D721Med (cell line): ENCODE measurements around the gene CEACAM3.
"Not testable (repeated sequence)": the region's sequence is repeated elsewhere in the genome, so short reads cannot be mapped to it uniquely, and the experiment has no call there.

Experiments used
- DNase-seq: peaks from one replicate; pipeline ENCODE4 v3.0.0; 2011; ENCODE audit warnings: low spot score; ENCODE audit not compliant: insufficient read length
- FAIRE-seq: peaks from 2 replicates; lab custom pipeline; 2011; peaks lifted over from hg19 to GRCh38; lab: Jason Lieb, UNC
- TF ChIP-seq, protein P1 (sequence below): IDR thresholded peaks from 2 replicates; pipeline ENCODE4 v1.5.1; 2012; ENCODE audit warnings: mild to moderate bottlenecking, control low read depth; ENCODE audit not compliant: insufficient read depth; ENCODE audit errors: missing control alignments

CEACAM3 gene

DNA sequence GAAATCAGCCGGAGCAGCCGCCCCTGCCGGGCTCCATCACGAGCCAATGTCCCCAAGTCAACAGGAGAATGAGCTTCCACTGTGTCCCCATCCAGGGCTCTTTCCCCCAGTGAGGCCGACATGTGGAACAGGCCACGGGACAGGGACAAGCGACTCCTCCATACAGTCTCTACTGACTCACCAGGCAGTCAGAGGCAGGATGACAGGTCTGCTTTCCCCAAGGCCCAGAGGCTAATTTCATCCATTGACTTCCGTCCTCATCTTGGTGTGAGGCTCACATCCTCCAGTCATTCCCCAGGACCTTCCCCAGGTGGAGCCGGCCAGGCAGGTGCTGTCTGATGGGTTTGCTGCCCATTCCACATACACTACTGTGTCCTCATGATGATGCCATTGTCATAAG, 37.5 kb upstream of the CEACAM3 start:
- DNase-seq, result no peak
- FAIRE-seq, result no peak

DNA sequence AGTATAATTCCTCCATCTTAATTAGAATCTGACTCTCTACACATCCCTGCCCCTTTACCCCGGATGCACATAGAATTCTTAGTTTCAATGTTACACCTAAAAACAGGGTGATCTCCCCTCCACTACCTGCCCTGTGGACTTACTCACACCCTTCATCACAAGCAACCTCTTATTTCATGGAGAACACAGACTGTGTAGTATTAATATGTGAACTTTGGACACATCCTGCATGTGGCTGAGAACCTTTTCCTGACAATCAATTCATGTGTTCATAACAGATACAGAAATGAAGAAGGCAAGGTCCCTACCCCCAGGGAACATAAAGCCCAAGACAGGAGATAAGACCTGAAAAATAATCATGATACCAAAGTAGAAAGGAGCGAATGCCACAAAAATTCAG, 29.3 kb upstream of the CEACAM3 start:
- FAIRE-seq, result no peak
- TF ChIP-seq, protein P1, sequence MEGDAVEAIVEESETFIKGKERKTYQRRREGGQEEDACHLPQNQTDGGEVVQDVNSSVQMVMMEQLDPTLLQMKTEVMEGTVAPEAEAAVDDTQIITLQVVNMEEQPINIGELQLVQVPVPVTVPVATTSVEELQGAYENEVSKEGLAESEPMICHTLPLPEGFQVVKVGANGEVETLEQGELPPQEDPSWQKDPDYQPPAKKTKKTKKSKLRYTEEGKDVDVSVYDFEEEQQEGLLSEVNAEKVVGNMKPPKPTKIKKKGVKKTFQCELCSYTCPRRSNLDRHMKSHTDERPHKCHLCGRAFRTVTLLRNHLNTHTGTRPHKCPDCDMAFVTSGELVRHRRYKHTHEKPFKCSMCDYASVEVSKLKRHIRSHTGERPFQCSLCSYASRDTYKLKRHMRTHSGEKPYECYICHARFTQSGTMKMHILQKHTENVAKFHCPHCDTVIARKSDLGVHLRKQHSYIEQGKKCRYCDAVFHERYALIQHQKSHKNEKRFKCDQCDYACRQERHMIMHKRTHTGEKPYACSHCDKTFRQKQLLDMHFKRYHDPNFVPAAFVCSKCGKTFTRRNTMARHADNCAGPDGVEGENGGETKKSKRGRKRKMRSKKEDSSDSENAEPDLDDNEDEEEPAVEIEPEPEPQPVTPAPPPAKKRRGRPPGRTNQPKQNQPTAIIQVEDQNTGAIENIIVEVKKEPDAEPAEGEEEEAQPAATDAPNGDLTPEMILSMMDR, result no peak
- no peak for DNase-seq

More for the DNA sequence above, 37.5 kb upstream of the CEACAM3 start:
- TF ChIP-seq, protein P1, result no peak

DNA sequence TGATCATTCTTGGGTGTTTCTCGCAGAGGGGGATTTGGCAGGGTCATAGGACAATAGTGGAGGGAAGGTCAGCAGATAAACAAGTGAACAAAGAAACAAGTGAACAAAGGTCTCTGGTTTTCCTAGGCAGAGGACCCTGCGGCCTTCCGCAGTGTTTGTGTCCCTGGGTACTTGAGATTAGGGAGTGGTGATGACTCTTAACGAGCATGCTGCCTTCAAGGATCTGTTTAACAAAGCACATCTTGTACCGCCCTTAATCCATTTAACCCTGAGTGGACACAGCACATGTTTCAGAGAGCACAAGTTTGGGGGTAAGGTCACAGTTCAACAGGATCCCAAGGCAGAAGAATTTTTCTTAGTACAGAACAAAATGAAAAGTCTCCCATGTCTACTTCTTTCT, 28.3 kb upstream of the CEACAM3 start:
- not testable (repeated sequence) for FAIRE-seq, DNase-seq

DNA sequence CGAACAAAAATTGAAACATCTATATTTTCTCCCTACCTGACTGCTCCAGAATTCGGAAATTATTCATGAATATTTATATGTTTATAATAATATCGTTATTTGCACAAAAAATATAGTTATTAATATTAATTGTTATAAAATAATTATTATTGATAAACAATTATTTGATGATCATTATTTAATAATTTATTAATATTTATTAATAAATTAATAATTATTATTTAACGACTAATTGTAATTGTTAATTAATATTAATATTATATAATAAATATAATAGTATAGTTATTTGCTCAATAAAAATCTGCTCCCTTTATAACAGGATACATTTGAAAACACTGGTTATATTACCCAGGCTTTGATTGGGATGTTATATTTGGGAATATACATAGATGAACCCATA, 26.8 kb upstream of the CEACAM3 start:
- FAIRE-seq, result no peak
- TF ChIP-seq, protein P1, result no peak
- DNase-seq, result no peak

DNA sequence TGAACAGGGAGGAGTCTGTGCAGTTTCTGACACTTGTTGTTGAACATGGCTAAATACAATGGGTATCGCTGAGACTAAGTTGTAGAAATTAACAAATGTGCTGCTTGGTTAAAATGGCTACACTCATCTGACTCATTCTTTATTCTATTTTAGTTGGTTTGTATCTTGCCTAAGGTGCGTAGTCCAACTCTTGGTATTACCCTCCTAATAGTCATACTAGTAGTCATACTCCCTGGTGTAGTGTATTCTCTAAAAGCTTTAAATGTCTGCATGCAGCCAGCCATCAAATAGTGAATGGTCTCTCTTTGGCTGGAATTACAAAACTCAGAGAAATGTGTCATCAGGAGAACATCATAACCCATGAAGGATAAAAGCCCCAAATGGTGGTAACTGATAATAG, 25.0 kb upstream of the CEACAM3 start:
- no peak for FAIRE-seq
- TF ChIP-seq, protein P1, result no peak
- DNase-seq, result no peak

DNA sequence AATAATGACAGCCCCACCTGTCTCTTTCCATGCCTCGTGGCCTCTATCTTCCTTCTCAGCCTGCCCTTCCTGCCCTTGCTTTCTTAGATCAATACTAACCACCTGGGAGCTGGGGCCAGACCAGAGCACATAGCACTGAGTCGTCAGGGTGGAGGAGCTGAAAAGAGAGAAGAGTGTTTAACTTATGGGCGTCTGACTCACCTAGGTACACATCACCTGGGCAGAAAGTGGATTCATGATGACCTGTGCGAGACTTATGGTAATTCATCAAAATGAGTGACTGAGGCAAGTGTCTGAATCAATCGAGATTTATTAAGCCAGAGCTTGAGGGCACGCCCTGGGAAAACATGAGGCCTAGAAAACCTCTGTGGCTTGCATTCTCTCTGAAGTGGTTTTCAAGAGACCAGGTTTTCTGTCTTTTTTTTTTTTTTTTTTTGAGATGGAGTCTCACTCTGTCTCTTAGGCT, 21.8 kb upstream of the CEACAM3 start:
- DNase-seq (no peak), FAIRE-seq (no peak)
- TF ChIP-seq, protein P1, result no peak

DNA sequence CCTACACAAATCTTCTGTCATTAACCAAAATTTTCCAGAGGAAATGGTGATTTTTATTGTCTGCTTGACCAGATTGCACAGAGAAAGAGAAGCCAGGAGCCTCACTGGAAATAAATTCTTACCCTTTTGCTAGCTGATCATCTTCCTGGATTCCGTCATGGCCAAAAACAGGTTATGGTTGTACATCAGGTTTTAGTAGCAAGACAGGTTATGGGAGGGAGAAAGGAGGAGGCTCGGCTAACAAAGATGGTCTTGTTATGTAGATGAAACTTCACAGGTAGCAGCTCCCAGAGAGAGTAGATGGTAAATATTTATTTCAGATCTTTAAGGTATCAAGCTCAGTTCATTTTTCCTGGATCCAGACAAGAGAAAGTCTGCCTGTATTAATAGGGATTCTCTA, 19.7 kb upstream of the CEACAM3 start:
- TF ChIP-seq, protein P1, result no peak
- DNase-seq, result no peak
- no peak for FAIRE-seq

DNA sequence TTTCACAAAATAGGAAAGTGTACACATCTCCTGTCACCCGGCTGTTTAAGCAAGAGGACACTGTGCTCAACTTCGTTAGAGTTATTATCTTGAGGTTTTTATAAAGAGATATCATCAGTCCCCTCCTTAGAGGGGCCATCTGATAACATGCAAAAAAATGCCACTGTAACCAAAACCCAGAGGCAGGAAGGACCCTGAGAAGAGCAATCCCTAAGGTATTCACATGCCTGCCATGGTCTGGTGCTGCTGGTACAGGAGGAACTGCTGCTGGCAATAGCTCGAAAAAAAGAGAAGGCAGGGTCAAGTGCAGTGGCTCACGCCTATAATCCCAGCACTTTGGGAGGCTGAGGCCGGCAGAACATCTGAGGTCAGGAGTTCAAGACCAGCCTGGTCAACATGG, 12.8 kb upstream of the CEACAM3 start:
- TF ChIP-seq, protein P1, result no peak
- DNase-seq (no peak), FAIRE-seq (no peak)
